GM21825 (cell line): ENCODE data around the gene SLCO3A1.

Experiments used
- ATAC-seq: cut with Tn5 transposase; IDR thresholded peaks from one replicate; pipeline ENCODE4 v1.9.1; 2021; ENCODE audit warnings: mild to moderate bottlenecking, moderate library complexity; ENCODE audit not compliant: unreplicated experiment

SLCO3A1 gene

DNA sequence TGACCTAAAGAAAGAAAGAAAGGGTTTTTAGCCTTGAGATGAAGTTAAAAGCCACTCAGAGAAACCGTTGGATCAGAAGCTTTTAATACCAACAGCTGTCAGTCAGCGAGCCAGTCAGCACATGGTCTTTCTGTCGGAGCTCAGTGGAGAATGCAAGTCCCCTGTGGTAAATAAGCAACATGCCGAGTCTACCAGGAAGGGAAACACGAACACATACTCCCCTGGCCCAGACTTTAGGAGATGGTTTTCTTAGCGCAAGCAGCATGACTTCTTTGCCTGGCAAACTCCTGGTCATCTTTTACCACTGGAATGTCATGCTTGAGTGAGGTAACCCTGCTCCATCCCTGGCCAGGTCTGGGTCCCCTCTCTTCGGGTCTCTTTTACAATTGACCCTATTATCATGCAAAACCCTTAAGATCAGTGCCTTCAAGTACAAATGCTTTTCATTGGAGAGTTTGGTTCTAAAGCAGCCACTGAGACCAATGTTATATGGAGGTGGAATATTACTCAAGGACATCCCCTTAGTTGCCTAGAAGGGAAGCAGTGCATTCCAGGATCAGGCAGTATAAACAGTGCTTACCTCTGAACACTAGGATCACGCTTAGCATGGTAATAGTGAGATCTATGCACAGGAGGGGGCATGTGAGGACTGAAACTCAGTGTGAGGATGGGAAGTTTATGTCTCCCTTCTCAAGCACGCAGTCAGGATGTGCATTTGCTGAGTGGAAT, 28.2 kb downstream of the SLCO3A1 start:
- no peak for ATAC-seq

DNA sequence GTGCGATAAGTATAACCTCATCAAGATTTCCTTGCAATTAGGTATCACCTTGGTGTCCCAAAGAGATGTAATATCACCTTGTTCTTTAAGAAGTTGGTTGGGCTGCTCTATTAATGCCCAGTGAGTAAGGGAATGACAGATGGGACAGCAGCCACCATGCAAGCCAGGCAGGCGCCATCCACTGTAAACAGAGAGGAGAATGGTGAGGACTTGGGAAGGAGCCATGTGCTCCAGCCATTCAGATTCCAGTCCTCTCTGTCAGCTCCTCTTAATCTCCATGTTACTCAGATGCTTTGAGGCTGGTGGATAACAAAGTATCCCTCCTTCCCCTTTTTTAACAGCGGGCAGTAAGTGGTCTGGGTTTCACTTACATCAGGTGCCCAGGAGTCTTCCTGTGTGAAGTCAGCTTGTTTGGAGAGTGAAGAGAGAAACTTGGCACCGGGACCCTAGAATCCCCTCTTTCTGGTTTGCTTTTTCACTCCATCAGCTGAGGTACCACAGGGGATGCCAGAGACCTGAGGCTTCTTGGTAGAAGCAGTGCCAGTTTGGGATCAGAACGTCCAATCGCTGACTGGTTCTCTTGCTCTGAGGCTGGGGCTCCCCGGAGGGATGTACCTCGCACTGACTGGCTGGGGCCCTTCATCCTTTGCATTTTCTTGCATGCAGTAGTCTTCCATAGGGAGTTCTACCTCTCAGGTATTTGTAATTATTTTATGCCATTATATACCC, 29.5 kb downstream of the SLCO3A1 start:
- no peak for ATAC-seq

DNA sequence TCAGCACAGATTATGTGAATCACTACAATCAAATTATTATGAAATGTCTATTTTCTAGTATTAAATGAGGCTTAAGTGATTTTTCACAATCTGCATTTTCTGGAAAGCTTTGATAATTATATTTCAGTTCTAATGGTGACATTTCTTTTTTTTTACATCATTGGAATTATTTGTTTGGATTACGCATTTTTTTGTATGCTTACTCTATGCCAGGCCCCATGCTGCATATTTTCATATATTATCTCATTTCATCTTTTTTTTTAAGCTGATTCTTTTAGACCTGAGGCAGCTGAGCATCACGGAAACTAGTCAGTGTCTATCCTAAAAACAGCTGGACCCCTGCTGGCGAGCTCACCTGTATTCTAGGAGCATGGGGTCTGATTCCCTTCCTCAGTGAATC, 31.1 kb downstream of the SLCO3A1 start:
- ATAC-seq = no peak

DNA sequence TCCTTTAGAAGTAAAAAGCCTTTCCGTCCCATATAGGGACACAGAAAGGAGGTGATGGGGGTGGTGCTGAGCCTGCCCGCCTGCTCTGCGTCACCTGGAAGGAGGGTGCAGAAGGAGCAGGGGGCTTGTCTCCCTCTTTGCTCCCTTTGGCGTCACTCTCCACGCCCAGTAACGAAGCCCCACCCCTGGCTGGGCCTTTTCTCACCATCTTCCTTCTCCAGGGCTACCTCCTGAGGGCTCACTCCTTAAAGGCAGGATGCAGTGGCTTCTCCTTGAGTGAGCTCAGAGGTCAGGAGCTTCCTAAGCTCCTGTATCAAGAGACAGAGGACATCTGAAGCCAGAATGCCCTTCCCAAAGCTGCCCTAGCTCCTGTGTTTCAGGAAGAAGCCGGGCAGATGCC, 31.5 kb downstream of the SLCO3A1 start:
- no peak for ATAC-seq

DNA sequence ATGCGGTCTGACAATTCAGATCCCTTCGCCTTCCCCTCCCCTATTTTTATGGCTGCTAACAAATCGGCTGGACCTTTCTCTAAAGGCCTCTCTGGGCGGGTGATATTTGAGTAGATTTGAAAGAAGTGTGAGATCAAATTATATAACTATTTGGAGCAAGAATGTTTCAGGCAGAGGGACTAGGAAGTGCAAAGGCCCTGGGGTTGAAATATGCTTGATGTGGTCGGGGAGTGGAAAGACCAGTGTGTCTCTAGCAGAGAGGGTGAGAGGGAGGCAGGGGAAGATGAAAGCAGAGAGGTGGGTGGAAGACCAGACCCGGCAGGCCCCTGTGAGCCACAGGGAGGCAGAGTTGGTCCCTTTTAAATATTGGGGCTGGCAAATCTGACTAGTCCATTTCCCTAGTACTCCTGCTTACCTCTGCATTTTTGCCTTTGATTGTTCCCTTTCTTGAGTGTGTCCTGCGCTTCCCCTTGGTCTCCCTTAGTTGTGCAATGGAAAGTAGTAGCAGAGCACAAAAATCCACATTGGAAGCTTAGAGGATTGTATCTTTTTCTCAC, 32.3 kb downstream of the SLCO3A1 start:
- ATAC-seq = no peak

DNA sequence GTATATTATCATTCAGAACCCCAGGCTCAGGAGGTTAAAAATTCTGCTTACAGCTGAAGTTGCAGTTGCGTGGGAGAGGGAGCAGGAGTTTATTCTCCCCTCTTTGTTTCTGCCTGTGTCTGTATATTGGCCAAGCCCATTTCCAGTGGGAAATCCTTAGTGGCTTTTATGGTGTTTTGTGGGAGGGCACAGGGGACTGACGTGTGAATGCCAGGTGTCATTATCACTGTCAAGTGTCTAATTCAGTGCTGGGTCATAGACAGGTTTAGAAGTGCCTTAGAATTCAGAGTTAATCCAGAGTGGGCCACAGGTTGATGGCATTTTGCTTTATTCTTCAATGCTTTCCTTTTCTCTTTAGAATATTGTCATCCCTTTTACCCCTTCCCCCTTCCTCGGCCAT, 33.4 kb downstream of the SLCO3A1 start:
- ATAC-seq = no peak

DNA sequence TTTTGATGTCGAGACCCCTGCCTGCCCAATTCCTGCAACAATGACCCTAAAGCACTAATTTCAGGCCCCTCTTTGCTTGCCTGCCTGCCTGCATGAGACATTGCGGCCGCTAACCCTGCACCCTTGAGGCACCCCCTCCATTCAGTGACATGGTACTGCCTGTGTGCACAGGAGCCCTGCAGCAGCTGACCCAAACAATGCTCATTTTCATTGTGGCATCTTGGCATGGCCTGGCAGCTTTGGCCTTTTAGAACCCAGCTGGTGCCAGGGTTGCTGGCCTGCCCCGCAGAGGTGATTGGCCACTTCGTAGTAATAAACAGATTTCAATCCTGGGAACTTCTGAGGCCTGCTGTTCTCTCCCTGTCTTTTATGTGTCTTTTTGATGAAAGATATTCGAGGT, 33.8 kb downstream of the SLCO3A1 start:
- ATAC-seq = no peak

DNA sequence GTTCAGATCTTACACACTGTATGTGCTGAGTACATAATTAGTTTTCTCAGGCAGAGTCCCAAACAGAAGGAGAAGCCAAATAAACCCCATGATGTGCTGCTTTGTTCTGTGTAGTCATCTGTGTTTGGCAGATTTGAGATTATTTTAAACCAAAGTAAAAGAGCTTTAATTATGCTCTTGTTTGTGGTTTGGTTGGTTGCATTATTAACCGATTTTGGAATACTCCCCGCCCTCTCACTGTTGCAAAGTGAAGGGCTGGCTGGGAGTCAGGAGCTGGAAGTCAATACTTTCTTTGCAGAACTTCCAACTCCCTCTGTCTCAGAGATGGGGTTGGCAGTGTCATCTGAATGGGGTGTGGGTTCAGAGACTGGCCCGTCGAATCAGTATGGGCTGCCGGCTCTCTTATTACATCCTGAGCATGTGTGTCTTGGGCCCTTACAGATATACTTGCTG, 34.4 kb downstream of the SLCO3A1 start:
- no peak for ATAC-seq

DNA sequence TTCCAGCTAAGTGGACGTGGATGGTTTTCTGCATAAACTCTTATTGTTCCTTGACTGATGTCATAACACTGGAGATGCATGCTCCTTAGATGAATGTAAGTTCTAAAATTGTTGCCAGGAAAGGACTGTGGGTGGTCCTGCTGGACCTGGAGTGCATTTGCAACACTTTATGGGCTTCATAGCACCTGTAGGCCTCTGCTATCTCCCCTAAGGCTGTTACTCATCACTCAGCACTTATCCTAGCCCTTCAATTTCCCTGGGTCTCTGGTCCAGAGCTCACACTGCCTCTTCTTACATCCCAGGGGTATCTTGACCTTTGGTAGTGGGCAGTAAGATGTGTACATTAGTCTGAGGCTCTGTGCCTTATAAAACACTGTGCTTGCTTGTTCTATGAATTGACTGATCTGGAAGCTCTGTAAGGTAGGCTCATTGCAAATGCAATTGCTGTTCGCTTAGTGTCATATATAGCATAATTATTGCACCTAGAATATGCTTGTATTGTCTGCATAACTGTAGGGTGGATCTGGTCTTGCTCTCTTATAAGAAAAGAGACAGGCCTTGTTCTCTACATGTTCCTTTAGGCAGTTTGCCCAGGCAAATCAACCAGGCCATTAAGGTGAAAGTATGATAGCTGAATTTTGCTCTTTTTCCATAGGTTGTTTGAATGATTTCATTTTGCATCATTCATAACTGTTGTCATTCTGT, 35.8 kb downstream of the SLCO3A1 start:
- ATAC-seq = no peak

DNA sequence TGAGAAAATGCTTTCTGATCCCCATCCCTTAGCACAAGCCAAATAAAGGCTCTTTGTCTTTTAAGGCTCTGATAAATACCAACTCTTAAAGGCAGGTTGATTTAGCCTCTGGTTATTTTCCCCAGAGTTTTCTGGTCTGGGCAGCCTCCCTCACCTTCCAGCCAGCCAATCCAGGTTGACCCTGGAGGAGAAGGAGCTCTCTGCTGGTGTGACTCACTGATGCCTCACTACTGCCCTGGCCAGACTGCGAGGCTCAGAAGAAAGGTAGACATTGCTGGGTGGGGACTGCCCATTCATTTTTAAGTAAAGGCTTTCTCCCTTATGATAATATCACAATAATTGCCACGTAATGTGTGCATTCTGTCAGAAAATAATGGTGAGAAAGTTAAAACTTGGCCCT, 37.1 kb downstream of the SLCO3A1 start:
- ATAC-seq = no peak

DNA sequence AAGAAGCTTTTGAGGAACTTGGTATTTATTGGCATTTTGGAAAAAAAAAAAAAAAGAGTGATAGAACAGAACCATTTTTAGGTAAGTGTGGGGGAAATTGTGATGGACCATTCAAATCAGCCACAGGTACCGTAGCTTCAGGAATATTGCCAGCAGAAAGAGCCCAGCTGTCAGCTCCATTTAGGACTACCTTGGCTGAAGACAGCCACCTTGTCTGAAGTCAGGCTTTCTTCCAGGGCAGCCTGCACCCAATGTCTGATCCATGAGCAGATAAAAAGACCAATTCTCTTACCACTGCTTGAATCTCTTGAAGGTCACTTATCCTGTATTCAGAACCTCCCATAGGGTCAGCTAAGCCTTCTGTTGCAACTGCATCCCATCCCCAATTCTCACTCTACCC, 37.6 kb downstream of the SLCO3A1 start:
- no peak for ATAC-seq

DNA sequence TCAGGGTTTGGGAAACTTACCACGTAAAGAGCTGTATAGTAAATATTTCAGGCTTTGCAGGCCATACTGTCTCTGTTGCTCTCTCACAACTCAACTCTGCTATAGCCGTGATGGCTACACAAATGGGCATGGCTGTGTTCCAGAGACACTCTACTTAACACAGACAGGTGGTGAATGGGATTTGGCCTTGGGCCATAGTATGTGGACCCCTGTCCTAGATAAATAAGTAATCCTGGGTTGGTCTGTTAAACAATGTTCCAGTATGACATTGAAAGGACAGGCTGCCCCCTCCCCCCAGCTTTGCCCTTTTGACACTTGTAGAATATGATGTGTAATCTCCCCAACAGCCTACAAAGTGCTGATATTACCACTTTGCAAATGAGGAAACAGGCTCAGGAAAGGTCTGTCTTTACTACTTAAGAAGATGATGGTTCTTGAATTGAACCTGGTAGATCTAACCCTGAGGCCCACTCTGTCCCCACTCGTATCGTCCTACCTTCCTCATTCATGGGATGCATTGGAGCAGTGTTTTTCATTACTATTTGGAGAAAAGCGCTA, 38.4 kb downstream of the SLCO3A1 start:
- ATAC-seq = no peak

DNA sequence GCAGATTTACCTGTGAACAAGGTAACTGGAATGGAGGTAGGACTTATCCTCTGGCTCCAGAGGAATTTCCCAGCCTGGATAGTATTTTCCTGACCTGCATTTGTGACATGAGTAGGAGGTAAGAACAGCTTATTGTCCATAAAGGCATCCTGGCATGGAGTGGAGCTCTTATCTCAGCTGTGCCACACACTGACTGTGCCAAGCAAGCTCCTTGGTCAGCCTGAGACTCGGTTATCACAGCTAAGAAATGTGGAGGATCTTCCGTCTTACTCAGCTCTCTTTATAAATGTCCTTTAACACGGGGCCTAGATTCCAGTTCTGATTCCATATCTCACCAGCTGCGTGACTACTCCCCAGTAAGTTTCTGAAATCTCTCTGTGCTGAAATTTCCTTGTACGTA, 38.9 kb downstream of the SLCO3A1 start:
- ATAC-seq = no peak

DNA sequence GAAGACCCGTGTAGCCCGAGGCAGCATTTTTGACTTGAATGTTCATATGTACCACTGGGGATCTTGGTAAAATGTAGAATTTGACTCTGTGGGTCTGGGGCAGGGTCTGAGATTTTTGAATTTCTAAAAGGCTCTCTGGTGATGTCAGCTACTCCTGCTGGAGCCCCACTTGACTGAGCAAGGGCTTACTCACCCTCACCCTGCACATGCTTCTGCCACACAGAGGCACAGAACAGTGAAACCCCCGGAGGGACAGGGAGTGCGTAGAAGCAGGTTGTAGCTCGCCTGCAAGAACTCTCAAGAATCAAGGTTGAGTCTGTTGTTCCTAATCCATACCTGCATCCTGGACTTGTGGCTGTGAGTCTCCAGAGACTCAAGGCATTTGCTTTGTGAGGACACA, 41.1 kb downstream of the SLCO3A1 start:
- ATAC-seq = no peak

DNA sequence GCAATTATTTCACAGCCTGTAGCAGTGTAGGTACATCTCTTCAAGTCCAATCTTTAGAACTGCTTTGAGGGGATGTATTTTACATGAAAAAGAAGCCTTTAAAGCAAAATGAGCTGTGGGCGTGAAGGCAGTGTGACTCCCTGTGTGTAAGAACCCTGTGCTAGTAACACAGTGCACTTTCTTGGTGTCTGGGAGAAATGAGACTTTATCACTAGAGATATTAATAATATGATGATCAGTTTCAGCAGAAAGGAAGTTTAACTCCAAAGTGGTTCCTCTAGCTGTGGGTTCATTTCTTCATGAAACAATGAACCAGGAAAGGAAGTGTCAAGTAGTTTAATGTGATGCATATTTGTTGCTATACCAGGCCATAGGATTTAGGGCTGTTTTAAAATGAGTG, 41.5 kb downstream of the SLCO3A1 start:
- no peak for ATAC-seq

DNA sequence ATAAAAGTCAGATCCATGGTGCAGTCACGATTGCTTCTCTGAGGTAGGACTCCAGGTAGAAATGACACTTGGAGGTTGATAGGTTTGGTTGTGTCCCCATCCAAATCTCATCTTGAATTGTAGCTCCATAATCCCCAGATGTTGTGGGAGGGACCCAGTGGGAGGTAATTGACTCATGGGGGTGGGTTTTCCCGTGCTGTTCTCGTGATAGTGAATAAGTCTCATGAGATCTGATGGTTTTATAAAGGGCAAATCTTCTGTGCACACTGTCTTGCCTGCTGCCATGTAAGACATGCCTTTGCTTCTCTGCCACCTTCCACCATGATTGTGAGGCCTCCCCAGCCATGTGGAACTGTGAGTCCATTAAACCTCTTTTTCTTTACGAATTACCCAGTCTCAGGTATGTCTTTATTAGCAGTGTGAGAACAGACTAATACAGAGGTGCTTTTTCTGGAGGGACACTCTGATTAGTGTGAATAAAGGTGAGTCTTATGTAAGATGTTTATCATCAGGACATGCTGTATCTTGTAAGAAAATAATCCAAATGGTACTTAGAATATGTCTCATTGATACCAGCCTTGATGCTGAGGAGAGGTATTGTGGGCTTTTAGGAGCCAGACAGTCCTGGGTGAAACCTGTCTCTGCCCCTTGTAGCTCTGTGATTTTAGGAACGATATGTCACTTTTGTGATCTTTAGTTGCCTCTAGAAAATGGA, 43.0 kb downstream of the SLCO3A1 start:
- ATAC-seq = no peak

DNA sequence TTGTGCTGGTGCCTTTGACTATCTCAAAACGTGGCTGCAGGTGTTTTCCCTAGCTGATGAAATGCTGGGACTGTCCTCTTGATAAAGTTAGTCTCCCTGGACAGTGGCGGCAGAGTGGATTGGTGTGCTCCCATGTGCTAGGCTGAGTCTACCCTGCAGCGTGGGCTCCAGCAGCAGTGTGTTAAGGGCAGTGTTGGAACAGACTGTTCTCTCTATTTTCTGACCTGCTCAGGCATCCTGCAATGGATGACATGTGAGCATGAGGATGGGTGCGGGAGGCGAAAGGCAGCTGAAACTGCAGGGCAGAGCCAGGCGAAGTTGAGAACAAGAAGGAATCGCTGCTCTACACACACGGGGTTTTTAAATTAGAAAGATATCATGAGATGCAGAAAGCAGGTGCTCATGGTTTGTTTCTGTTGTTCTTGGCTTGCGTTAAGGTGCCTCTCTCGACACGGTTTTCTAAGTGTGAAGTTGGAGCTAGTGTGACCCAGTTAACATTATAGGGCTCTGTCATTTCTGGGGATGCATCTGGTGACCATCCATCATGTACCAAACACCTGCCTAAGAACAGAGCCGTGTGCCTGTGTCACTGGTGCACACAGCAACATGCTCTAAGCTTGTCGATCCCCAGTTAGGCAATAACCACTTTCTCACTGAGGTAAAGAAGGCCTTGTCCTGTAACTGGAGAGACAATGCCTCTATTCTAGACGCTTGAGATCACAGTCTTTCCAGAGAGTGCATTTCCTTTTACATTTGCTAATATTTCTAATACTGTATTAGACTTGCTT, 44.3 kb downstream of the SLCO3A1 start:
- ATAC-seq = no peak

DNA sequence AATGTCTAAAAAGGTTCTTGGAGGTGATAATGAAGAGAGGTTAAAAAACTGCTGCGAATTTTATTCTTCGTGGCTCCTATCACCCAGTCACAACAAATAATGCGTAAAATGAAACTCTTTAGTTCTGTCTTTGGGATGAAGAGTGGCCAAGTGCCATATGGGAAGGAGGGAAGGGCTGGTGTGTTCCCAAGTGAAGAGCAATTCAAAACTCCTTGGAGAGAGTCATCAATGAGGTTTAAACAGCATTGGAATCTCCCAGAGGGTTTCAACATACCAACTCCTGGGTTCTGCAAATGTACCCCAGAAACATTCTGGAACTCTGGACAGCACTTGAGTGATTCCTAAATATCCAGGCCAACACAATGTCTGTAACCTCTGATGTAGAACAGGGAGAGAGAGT, 45.3 kb downstream of the SLCO3A1 start:
- ATAC-seq = no peak

DNA sequence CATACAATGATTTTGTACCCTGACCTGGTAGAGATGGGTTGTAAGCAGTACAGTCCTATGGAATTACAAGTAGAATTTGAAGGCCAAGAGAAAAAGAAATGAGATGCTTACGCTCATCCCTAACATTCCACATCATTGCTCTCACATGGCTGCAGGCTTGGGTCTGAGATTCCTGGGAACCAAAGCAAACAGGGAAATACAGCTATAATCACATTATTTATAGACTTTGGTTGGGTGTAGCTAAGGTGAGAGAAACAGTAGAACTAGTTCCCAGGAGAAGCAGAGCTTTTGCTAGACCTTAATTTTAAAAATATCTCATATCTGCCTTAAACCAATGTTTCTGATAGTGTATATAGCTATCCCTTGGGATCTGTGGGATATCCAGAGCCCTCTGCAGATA, 51.4 kb downstream of the SLCO3A1 start:
- no peak for ATAC-seq

DNA sequence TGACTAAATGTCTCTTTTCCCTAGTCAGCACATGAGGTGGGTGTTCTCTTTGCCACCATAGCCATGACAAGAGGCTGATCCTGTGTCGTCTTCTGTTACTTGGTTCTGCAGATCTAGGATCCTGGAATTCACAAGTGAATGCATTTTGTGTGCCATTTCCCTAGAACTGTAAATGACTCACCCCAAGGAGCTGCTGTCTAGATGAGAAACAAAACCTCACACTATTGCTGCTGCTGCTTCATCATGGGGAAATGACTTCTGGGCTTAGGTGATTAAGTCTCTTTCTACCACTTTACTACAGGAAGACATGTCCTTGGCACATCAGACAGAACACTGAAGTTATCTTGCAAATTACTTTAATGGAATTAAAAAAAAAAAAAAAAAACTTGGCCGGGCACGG, 54.9 kb downstream of the SLCO3A1 start:
- no peak for ATAC-seq
